OCI-LY1 (cell line): ENCODE measurements around the gene CTAGE4.
"Not testable (repeated sequence)": the region's sequence is repeated elsewhere in the genome, so short reads cannot be mapped to it uniquely, and the experiment has no call there.

Experiments used
- EZH2 ChIP-seq: fragments of 200-600 bp; sonication (generic), shearing (Covaris generic); IDR thresholded peaks from 2 replicates; pipeline ENCODE4 v1.8.0; 2017; ENCODE audit warnings: borderline replicate concordance, mixed run types, mild to moderate bottlenecking, antibody characterized with exemption, low read length, moderate library complexity, mixed read lengths
- TF ChIP-seq, protein P1 (sequence below): fragments of 200-600 bp; sonication (generic), shearing (Covaris generic); IDR thresholded peaks from 2 replicates; pipeline ENCODE4 v1.5.1; 2017; ENCODE audit warnings: mild to moderate bottlenecking, antibody characterized with exemption, low read length, moderate library complexity, mixed read lengths

DNA sequence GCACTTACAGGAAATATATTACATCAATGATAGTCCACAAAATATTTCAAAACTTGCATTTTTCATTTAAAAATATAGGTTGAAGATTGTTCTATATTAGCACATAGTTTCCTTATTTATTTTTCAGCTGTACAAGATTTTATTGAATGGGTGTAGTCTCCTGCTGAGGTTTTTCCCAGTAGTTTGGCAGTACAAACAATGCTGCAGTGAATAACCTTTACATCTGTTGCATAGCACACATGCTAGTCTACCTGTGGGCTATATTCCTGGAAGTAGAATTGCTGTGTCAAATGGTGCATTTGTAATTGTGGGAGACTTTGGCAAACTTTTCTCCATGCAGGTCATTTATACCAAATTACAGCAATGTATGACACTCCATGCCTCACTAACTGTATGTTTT lies 37.3 kb downstream of the CTAGE4 start:
- TF ChIP-seq, protein P1, sequence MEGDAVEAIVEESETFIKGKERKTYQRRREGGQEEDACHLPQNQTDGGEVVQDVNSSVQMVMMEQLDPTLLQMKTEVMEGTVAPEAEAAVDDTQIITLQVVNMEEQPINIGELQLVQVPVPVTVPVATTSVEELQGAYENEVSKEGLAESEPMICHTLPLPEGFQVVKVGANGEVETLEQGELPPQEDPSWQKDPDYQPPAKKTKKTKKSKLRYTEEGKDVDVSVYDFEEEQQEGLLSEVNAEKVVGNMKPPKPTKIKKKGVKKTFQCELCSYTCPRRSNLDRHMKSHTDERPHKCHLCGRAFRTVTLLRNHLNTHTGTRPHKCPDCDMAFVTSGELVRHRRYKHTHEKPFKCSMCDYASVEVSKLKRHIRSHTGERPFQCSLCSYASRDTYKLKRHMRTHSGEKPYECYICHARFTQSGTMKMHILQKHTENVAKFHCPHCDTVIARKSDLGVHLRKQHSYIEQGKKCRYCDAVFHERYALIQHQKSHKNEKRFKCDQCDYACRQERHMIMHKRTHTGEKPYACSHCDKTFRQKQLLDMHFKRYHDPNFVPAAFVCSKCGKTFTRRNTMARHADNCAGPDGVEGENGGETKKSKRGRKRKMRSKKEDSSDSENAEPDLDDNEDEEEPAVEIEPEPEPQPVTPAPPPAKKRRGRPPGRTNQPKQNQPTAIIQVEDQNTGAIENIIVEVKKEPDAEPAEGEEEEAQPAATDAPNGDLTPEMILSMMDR: not testable (repeated sequence)
- not testable (repeated sequence) for TF ChIP-seq EZH2
